DMS153 treated with DMSO at 0.1 percent for 48 hours (cell line): ENCODE data around the gene DOCK3.
A peak's percentile ranks its signal among the peaks of the same experiment; 100 is the strongest.
"Not testable (repeated sequence)": the region's sequence is repeated elsewhere in the genome, so short reads cannot be mapped to it uniquely, and the experiment has no call there.

ENCODE experiments used
- DNase-seq: peaks from one replicate; lab custom pipeline; 2025; ENCODE audit not compliant: unreplicated experiment; lab: John Stamatoyannopoulos, UW

DOCK3 gene

DNA sequence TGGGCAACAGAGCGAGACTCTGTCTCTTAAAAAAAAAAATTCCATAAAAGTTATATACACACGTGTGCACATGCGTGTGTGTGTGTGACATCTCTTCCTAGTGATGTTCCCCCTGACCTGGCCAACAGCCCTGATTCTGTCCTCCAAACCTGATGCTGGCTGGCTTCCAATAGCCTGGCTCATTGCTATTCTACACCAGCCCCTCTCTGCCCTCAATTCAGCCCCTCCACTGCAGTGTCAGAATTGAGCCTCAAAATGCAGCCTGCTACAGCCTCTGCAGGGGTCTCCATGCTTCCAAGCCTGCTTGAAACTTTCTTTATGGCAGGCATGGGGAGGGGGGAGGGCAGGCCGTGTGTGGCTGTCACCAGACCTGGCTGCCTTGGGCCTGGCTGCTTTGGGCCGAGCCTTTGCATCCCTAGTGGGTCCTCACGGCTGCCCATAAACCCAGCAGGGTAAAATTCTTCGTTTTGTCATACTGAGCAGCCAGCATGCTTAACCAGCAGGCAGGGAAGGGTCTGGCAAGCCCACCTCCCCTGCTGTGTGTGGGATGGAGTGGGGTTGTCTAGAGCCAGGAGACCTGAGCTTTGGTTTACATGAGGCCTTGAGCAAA, 22.7 kb upstream of the DOCK3 start:
- no peak for DNase-seq

DNA sequence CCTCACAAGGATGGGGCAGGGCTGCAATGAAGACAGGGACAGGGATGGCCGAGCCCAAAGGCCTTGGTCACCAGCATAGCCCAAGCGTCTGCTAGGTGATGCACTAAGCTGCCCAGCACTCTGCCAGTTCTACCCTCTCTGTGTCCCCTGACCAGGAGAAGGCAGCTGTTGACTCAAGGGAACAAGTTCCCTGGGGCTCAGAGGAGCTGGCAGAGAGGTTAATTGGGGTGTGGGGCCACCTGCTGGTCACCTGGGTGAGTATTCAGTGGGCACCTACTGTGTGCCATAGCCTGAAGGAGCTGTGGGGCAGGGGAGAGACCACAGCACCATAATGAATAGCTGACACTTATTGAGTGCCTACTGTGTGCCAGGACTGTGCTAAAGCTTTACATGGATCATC, 22.0 kb upstream of the DOCK3 start:
- no peak for DNase-seq

DNA sequence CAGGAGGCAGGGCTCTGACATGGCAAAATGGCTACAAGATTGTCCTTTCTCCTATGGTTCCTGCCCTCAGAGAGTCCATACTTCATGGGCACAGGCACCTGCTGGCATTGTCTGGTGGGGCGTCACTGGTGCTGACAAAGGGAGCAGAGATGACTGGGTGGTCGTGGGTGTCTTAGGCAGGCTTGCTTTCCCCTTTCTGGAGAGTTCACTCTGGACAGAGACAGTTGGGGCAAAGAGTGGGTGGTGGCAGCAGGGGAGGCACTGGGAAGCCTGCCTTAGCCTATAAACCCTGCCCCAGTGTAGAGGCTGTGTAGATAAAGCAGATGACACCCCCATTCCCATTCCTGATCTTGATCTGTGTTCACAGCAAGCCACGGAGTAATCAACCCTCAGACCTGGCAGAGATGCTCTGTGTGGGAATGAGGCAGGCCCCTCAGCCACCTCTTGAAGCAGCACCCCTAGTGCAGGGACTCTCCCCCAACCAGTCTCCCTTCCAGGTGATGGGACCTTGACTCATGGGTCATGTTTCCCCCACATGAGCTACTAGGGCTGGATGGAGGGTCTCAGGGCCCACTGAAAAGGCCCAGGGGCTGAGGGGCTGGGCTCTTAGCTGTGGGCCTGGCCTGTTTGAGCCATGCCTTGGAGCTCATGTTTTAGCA, 20.7 kb upstream of the DOCK3 start:
- DNase-seq, result no peak

DNA sequence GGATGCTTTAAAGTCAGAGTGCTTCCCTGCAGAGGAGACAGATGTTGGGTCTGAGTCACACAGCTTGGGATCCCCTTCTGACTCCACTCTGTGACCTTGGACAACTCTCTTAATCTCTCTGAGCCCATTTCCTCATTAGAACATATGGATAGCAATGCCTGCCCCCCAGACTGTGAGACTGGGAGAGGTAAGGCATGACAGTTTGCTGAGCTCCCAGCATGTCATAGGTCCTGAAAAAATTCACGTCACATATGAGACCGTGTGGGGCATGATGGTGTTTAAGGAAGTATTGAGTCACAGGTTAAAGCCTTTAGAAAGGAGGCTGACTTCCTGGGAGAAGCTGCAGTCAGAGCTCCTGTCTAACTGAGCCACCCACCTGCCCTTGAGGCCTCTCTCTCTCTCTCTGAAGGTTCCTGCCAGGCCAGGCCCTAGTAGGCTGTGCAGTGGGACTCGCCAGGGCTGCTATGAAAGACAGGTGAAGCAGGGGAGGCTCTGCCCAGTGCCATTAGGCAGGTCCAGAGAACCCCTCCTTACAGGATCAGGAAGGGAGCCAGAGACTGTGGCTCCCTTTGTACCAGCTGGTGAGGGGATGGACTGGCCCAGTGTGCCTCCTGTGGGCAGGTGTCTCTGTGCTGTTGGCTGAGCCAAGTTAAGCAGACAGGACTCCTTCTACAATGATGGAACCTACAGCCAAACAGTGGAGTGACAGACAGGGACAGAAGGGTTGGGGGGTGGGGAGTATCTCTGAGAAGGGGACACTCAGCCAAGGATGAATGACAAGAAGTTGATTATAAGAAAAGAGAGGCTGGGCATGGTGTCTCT, 19.5 kb upstream of the DOCK3 start:
- no peak for DNase-seq

DNA sequence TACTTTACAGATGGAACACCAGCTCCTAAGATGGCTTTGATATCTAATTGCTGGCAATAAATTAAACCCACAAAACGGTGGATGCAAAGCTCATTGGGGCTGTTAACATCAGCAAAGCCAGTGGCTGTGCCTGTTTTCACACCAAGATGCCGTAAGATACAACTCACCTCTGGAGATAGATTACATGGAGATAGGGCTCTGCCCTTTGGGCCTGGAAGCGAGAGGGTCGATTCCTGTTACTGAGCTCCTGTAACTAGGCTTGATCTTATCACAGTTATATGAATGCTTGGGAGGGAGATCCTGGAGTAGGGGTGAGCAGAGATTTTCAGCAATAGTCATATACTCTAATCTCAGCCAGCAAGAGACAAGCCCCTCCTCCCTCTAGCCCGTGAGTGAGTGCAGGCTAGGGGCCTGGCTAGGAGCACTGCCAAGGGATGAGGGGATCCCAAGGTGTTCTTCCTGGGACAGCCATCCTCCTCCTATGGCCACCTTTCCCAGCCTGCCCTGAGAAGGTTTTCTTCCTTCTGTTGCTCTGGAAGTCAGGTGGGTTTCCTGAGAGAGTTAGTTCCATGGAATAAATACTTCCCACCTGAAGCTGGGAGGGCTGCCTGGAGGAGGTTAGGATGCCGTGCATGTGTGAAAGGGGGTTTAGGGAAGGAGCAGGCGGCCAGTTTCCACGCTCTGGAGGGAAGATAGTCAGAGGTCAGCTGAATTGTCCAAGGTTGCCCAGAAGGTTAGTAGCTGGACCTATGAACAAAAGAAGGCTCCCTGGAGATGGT, 18.1 kb upstream of the DOCK3 start:
- no peak for DNase-seq

DNA sequence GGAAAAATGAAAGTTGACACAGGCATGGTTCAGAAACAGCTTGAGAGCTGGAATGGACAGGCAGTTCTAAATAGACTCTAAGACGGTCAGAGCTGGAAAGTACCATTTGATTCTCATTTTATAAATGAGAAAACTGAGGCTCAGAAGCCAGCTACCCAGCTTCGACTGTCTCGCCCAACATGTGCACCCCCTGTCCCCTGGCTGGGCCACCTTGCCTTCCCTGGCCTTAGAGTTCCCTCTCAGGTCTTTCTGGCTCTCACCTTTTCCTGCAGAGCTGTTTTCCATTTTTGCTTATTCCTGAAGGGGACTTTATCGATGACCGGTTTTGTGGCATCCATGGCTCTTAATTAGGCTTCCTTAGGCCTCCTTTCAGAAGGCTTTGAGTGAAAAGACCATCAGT, 17.3 kb upstream of the DOCK3 start:
- no peak for DNase-seq

DNA sequence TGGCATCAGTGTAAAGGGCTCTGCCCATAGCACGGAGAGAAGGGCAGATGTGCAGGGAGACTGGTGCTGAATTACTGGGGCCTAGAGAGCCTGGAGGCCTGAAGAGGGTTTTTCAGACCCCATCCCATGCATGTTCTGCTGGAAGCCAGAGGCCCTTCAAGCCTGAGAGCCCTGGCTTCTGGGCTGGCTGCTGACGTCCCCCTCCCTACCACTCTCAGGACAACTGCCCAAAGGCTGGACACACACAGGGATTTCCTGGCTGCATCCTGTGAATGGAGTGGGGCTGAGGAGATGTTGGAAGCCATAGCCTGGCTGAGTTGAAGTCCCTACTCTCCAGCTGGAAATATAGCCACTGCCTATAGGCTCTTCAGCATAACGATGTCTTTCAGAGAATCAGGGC, 16.9 kb upstream of the DOCK3 start:
- DNase-seq, result no peak

DNA sequence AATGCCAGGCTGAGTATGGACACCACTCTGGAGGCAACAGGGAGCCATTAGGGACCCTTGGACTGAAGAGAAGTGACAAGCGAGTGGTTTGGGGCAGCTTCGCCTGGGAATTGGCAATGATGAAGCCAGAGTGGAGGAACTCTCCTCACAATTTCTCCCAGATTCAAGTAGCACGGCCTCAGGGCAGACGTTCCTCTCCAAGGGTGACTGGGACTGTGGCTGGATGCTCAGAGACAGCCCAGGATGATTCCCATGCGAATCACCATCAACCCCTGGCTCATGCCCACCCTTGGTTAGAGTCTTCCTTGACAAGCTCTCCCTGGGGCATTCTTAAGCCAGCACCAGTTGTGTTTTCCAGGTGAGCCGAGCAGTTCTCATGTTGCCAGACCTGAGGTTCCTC, 16.3 kb upstream of the DOCK3 start:
- DNase-seq, result no peak

DNA sequence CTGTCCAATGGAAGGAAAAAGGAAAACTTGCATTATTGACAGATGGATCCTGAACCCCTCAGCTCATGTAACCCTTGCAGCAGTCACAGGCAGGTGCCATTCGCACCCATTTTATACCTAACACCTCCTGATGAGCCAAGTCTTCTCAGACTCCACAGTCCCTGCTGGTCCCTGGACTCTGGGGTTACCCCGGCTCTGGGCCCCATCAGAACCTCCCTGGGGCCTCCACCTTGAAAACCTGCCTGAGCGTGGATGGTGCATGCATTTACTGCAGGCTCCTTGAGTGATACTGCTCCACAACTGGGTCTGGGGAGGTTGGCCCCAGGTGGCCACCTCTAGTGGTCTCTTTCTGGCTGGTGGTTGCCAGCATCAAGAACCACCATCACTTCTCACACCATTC, 15.9 kb upstream of the DOCK3 start:
- DNase-seq, result no peak

DNA sequence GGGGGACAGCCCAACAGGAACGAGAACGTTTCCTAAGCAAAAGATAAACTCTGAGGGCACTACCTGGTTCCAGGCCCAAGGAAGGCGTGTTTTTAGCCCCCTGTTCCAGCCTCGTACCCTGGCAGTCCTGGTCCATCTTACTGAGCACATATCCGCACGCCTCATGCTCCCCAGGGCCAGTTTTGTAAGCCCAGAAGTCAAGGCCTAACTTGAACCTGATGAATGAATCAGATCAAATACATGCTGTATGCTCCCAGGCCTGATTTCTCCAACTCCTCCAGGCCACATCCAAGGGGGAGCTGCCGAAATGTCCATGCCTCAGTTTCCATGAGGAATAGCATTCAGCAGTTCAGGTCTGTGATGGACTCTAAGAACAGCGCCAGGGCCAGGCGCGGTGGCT, 14.3 kb upstream of the DOCK3 start:
- DNase-seq, result no peak

DNA sequence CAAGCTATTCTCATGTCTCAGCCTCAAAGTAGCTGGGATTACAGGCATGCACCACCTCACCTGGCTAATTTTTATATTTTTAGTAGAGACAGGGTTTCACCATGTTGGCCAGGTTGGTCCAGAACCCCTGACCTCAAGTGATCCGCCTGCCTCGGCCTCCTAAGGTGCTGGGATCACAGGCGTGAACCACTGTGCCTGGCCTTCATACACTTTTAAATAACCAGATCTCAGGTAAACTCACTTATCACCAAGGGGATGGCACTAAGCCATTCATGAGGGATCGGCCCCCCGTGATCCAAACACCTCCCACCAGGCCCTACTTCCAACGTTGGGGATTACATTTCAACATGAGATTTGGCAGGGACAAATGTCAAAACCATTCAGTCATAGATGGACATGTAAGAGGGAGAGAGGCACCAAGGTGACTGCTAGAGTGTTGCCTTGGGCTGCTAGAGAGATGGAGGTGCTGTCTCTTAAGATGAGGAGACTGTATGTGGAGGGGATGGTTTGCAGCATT, 13.3 kb upstream of the DOCK3 start:
- no peak for DNase-seq

DNA sequence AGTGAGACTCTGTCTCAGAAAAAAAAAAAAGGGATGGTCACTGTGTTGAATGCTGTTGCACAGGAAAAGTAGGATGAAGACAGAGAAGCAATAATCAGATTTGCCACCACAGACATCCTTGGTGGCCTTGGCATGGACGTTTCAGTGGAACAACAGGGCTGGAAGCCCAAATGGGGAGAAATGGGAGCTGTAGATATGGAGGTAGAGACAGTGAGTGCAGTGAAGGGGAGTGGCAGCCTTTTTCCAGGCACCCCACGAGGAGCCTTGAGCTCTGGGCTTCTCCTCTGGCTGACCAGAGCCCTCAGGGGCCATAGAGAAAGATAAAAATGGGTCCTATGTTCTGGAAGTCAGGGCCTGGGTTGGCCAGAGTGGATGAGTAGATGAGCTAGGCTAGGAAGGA, 12.3 kb upstream of the DOCK3 start:
- no peak for DNase-seq

DNA sequence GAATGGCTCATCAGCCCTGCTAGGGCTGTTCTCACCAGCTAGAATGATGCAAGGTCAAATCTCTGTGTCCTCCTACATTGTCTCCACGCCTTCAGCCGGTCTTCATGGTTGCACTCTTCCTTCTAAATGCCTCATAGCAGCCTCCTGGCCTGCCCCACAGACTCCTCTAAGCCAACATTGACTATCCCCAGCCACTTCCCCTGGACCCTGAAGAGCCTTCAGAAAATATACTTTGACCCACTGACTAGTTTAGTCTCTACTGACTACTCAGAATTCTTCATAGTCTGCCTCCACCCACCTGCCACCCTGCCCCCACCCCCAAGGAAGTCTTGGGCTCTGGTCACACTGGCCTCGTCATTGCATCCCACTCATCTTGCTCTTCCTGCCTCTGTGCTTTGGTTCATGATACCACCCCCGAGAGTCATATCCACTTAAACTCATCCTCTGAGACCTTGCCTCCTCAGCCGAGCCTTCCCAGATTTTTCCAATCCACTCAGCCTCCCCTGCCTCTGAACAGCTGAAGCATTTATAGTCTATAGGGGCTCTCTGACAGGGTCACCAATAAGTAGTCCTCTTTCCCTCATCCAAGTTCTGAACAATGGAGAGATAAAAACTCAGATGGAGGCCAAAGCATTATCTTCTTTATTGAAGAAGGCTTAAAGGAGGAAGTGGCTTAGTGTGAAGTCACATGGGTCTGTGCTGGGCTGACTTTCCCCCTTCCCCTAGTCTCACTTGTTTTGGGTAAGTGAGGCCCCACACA, 9.5 kb upstream of the DOCK3 start:
- DNase-seq, result no peak

DNA sequence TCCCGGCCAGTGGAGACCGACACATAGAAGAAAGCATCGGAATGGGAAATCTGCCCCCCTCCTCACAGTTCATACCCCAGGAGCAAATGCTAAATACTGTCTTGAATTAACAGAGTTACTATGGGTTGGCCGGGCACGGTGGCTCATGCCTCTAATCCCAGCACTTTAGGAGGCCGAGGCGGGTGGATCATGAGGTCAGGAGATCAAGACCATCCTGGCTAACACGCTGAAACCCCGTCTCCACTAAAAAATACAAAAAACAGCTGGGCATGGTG, 8.9 kb upstream of the DOCK3 start:
- DNase-seq, result not testable (repeated sequence)

DNA sequence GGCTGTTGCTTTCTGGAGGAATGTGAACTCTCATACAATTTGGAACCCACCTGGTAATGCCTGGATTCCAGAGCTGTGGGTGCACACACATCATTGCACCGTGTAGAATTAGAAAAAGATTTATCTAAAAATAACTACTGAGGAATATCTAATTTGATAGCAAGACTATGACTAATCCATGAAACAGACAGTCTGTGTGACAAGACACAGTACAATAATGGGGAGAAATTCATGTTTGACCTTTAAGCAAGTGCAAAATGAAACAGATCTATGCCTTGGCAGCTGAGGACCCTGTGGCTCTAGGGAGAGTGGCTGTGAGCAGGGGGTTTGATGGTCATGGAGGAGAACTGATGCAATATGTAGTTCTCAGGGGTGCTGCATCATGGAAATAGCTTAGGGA, 7.9 kb upstream of the DOCK3 start:
- no peak for DNase-seq

DNA sequence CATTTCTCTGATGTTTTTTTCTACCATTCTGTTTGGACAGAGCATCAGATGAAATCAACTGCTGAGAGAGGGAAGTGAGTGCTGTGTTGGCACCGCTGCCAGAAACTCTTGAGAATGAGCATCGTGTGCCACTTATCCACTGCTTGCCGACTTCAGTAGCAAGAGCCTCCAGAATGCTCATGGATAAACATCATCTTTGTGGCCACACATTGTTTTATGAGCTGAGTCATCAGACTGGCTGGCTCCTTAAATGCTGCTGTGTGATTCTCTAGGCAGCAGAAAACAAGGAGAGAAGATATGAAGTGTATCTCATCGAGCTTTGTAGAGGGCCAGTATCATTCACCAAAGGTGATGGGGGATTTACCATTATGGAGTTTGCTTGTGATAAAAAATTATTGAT, 3.4 kb upstream of the DOCK3 start:
- DNase-seq, result peak; percentile 28

DNA sequence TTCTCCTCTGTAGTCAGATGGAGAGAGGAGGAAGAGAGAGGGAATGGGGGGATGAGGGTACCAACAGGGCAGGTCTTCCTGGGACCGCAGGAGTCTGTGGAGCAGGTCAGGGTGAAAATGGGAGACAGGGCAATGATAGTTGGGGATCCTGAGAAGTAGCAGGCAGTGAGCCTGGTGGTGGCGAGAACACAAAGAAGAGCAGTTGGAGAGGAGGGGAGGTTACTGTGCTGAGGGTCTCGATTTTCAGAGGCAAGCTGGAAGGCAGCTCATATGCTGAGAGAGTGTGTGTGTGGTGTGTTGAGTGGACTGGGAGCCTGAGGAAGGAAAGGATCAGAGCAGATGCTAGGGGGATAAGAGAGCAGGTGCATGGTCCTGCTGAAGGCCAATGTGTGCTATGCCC, 2.1 kb upstream of the DOCK3 start:
- no peak for DNase-seq

DNA sequence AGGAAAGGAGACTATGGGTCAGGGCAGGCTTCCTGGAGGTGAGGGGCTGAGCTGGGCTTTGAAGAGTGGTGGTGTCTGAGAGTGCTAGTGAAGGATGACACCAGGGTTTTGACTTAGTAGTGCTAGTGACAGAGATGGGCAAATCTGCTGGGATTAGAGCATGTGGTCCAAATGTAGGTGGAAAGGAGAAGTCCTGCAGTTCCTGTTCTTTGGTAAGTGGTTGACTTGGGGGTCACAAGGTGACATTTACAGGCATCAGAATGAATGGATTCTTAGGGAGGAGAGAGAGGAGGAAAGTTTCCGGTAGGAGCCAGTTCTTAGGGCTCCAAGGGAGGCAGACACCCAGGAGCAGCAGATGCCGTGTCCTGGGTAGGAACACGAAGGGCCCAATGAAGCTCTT, 796 bp upstream of the DOCK3 start:
- no peak for DNase-seq

DNA sequence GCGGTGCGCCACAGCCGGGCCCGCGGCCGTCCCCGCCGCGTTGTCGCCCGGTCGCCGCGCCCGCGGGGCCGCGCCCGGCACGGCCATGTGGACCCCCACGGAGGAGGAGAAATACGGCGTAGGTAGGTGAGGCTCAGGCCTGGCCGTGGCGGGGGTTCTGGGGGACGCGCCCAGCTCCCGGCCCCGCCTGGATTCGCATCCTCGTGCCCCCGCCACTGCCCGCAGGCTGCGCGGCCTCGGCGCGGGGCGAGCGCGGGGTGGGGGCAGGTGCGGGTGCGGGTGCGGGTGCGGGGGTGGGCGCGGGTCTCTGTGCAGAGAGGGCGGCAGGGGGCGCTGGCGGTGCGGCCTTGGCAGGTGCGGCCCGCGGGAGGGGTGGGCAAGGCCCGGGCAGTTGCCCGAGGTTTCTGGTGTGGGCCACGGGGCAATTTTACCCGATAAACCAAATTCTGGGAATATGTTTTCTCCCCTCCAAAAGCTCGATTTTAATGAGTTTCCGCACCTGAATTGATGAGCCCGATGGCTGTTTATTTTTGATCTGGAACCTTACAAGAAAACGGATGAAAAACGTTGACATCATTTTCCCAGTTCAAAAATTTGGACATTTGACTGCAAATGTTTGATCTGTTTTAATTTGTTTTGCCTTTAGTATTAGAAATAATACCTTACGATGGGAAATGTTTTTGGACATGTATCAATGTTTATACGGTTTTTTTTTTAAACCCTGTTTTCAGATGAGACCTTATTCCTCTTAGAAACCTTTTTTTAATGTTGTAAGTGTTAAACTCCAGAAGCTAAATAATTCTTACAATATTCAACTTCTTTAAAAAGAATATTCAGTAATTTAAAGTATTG, 678 bp downstream of the DOCK3 start:
- DNase-seq, result no peak
